ENCODE measurements around the gene SERPINA12. TPM values are rescaled to one million over a fixed set of nuclear protein-coding genes. Genes with fewer than 3 reads are reported as not detected.
A peak's percentile ranks its signal among the peaks of the same experiment; 100 is the strongest.

The SERPINA12 gene
- total RNA-seq, 1 experiment from 2014 or later, result not detected

DNA sequence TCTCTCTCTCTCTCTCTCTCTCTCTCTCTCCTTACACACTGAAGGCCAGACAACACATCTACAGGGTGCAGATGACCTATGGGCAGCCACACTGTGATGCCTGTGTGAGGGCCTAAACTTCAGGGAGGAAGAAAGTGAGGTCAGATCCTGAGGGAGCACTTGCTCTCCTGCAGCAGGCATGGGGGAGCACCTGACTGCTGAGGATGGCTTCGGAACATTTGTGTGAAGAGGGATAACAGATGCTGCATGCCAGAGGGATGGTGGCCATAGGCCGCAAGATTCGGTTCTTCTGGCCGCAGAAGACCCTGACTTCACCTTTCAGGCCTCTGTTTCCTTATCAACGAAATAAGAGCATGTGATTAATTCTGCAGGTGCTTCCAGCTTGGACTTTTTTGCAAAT, 45.0 kb downstream of the SERPINA12 start:
- no peak overlapping the region for H2BK12ac ChIP-seq (ENCODE audit: insufficient read length, low read depth, low read length)
- H3K79me1 ChIP-seq (ENCODE audit: insufficient read depth, low read depth, low read length, poor library complexity, severe bottlenecking), result no peaks in the 10 kb centered on the region
- no peaks in the 10 kb centered on the region for H3K79me2 ChIP-seq (ENCODE audit: insufficient read depth, low read length)
- H3K23me2 ChIP-seq (ENCODE audit: insufficient read length, low read depth, low read length, poor library complexity, severe bottlenecking), result no peaks in the 10 kb centered on the region
- no peak overlapping the region for H3K23ac ChIP-seq (ENCODE audit: insufficient read length, low read depth, low read length)
- H3K14ac ChIP-seq (ENCODE audit: insufficient read depth, low read length), result no peak overlapping the region
- H2AFZ ChIP-seq (ENCODE audit: low read length), result no peak overlapping the region
- no CpG with 5 or more reads among the region's 5 CpGs for WGBS (ENCODE audit: extremely low coverage, insufficient read length, low lambda C conversion rate)
- no peak overlapping the region for H4K5ac ChIP-seq (ENCODE audit: insufficient read length, low read depth, low read length)
- H3K4me3 Mint-ChIP-seq, result no peak overlapping the region; a peak in 1 of 5 replicates
- H2BK5ac ChIP-seq (ENCODE audit: insufficient read length, low read length), result no peak overlapping the region
- H2BK20ac ChIP-seq (ENCODE audit: low read depth, low read length, poor library complexity, severe bottlenecking), result no peak overlapping the region
- no peak overlapping the region for H3T11ph ChIP-seq (ENCODE audit: low read length)
- H3K56ac ChIP-seq (ENCODE audit: insufficient read length, low read depth, low read length), result no peak overlapping the region
- no peak overlapping the region for H4K91ac ChIP-seq (ENCODE audit: insufficient read length, low read depth, low read length)
- no peaks in the 10 kb centered on the region for H3K9me3 ChIP-seq (ENCODE audit: control insufficient read depth, low read depth, low read length)
- H4K8ac ChIP-seq (replicated peaks; ENCODE audit: insufficient read length, low read depth, low read length), result no peak overlapping the region
- H3K27me3 ChIP-seq (ENCODE audit: insufficient read depth, low read length), result no peaks in the 10 kb centered on the region
- no peak overlapping the region for H3K9ac ChIP-seq (ENCODE audit: extremely low read depth, insufficient read length, low read length)
- DNase-seq, result peak; percentile 10
- no peaks in the 10 kb centered on the region for H3K4me1 ChIP-seq (ENCODE audit: insufficient read depth, low read length)
- H3K36me3 Mint-ChIP-seq (ENCODE audit: insufficient read depth in 1 of 3, low read depth in 3 of 3), result peaks cover 0 to 6% (median 3%) of the 10 kb centered on the region in 3 experiments; a peak in 4 of 7 replicates
- no peak overlapping the region for H3K27ac ChIP-seq (ENCODE audit: insufficient read length, low read depth, low read length)
- H3K27me3 Mint-ChIP-seq (ENCODE audit: low read depth), result peaks cover 11% of the 10 kb centered on the region
- peaks cover 4 to 6% of the 10 kb centered on the region in 2 experiments; a peak in 3 of 4 replicates for H3K4me1 Mint-ChIP-seq
- H3K4me2 ChIP-seq (ENCODE audit: insufficient read depth, insufficient read length, low read length), result no peak overlapping the region
- H2BK120ac ChIP-seq (ENCODE audit: low read depth, low read length, poor library complexity, severe bottlenecking), result no peak overlapping the region
- no peak overlapping the region for H3K4ac ChIP-seq (ENCODE audit: low read depth, low read length)
- no peak overlapping the region for H3K18ac ChIP-seq (ENCODE audit: insufficient read length, low read depth, low read length)
- no peak overlapping the region for H2AK5ac ChIP-seq (ENCODE audit: insufficient read length, low read length)
- no peak overlapping the region for H2BK15ac ChIP-seq (ENCODE audit: low read depth, low read length)
- no peak for TF ChIP-seq CTCF (conservative IDR thresholded peaks at IDR 0.05)
- no peak overlapping the region for H3K27ac Mint-ChIP-seq
- peaks cover 14 to 18% of the 10 kb centered on the region in 2 experiments for H3K9me3 Mint-ChIP-seq
- H4K20me1 ChIP-seq (ENCODE audit: control insufficient read depth, insufficient read depth, insufficient read length), result no peaks in the 10 kb centered on the region

All from H9 (cell line).